K562 (cell line): ENCODE measurements around the gene C1orf21. TPM values are rescaled to one million over a fixed set of nuclear protein-coding genes. Genes with fewer than 3 reads are reported as not detected.

Source experiments
- BMI1 ChIP-seq: fragments of 150-350 bp; IDR thresholded peaks from 2 replicates; pipeline ENCODE4 v1.6.1; 2014; ENCODE audit warnings: low read length
- GATA2 ChIP-seq: sonication (generic); formaldehyde crosslinking; IDR thresholded peaks from 2 replicates; pipeline ENCODE4 v1.4.0; 2020; ENCODE audit warnings: mild to moderate bottlenecking, missing genetic modification reagents
- MAFG ChIP-seq: fragments of 450-650 bp; conservative IDR thresholded peaks from 2 replicates; pipeline ENCODE4 v1.6.1; 2016; ENCODE audit warnings: missing genetic modification characterization, missing compliant biosample characterization
- MCM7 ChIP-seq, 2 experiments: fragments of 450-650 bp; IDR thresholded peaks; 2 replicates each; pipeline ENCODE4 v1.6.1; 2016 to 2018
- MEF2D ChIP-seq: conservative IDR thresholded peaks from 2 replicates; pipeline ENCODE4 v1.6.1; 2016; ENCODE audit warnings: low read depth, missing genetic modification characterization, missing compliant biosample characterization
- MTA2 ChIP-seq: fragments of 450-650 bp; IDR thresholded peaks from 2 replicates; pipeline ENCODE4 v1.6.1; 2016; ENCODE audit warnings: low read depth
- NUFIP1 ChIP-seq: fragments of 450-650 bp; IDR thresholded peaks from 2 replicates; pipeline ENCODE4 v1.6.1; 2018; ENCODE audit not compliant: partially characterized antibody
- RAD21 ChIP-seq, 2 experiments: fragments of 250-450 bp in 1 of 2; fragments of 450-650 bp in 1 of 2; sonication (Bioruptor Pico) in 1 of 2; formaldehyde crosslinking in 1 of 2; IDR thresholded peaks in 1 of 2; conservative IDR thresholded peaks in 1 of 2; 2 replicates each; pipeline versions ENCODE4 v1.4.0 to v1.8.0; 2020 to 2022; ENCODE audit warnings: mild to moderate bottlenecking in 2 of 2, moderate library complexity in 1 of 2
- SAP30 ChIP-seq: fragments of 200-600 bp; sonication (generic); IDR thresholded peaks from 2 replicates; pipeline ENCODE4 v1.6.1; 2012; ENCODE audit warnings: borderline replicate concordance, low read depth, mild to moderate bottlenecking, moderate library complexity, low read length, control low read depth, inconsistent platforms; ENCODE audit not compliant: insufficient read depth, poor library complexity, severe bottlenecking
- ZNF75A ChIP-seq: fragments of 450-650 bp; formaldehyde crosslinking; IDR thresholded peaks from 2 replicates; pipeline ENCODE4 v1.4.0; 2020; ENCODE audit warnings: mild to moderate bottlenecking
- polyA plus RNA-seq, 8 experiments: library from polyadenylated mRNA; depleted of rRNA in 4 of 8; stranded (reverse) in 5 of 8; unstranded in 3 of 8; fragments of >200 nt; fragmentation: Nextera tagmentation in 2 of 8; fragmentation: Illumina TruSeq in 1 of 8; extraction: Ambion mirVana in 2 of 8; extraction: Trizol in 1 of 8; gene quantifications; 2 replicates each; pipeline versions ENCODE4 v1.2.1 to v1.2.3, GENCODE V29; 2011 to 2014; ENCODE audit warnings: inconsistent platforms in 1 of 8, missing spikeins in 1 of 8
- total RNA-seq, 7 experiments: library from RNA; depleted of rRNA in 6 of 7; stranded (reverse); fragments of >200 nt in 6 of 7; fragmentation: Illumina TruSeq in 2 of 7; extraction: Trizol in 2 of 7; gene quantifications; 2 replicates each; pipeline versions ENCODE4 v1.2.1 to v1.2.3, GENCODE V29; 2011 to 2021; ENCODE audit warnings: low replicate concordance in 1 of 7
- TF ChIP-seq, protein P1 (sequence below): fragments of 200-800 bp; sonication (Bioruptor generic); IDR thresholded peaks from 2 replicates; pipeline ENCODE4 v1.6.1; 2016; ENCODE audit warnings: missing genetic modification characterization, missing compliant biosample characterization
- TF ChIP-seq, protein P2 (sequence below): fragments of 250-450 bp; sonication (Bioruptor Pico); IDR thresholded peaks from 2 replicates; pipeline ENCODE4 v1.4.0; 2020; ENCODE audit warnings: borderline replicate concordance
- TF ChIP-seq, protein P3 (sequence below): fragments of 450-650 bp; formaldehyde crosslinking; IDR thresholded peaks from 2 replicates; pipeline ENCODE4 v1.4.0; 2020; ENCODE audit warnings: mild to moderate bottlenecking, moderate library complexity
- TF ChIP-seq, protein P4 (sequence below): sonication (generic); formaldehyde crosslinking; IDR thresholded peaks from 2 replicates; pipeline ENCODE4 v1.8.0; 2022; ENCODE audit warnings: mild to moderate bottlenecking, missing genetic modification reagents

Gene C1orf21
- total and polyA plus RNA-seq, 9 of the 15 experiments (the other 6 are each of a cell fraction or from before 2014, with no cell fraction given) = under 0.01 to 0.31 (median 0.07) TPM

DNA sequence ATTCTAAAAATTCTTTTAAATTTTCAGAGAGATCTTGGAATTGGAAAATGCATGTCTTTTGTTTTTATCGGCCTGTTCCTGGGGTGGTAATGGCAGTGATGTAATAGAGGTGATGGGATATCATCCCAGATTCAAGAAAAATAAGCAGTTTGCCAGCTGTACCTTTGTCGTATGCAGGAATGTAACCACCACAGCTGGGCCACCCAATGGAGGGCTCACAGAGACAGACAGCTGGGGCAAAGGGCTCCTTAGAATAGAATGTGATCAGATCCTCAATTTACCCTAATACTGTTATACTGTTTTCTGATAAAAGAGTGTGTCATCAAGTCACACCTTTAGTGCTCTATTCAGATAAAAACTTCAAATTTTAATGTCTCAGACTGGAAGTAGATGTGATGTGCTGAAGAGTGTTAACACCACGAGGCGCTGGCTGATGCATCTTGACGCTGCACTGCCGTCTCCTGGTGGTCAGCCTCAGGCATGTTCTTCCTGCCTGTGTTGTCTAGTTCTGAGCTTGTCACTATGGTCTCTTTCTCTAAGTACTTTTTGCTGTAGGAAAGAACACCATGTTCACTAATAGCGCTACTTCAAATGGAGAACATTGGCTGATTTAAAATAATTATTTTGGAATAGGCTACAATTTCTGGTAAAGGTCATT lies 78.8 kb downstream of the C1orf21 start (continued):
- TF ChIP-seq, protein P1, sequence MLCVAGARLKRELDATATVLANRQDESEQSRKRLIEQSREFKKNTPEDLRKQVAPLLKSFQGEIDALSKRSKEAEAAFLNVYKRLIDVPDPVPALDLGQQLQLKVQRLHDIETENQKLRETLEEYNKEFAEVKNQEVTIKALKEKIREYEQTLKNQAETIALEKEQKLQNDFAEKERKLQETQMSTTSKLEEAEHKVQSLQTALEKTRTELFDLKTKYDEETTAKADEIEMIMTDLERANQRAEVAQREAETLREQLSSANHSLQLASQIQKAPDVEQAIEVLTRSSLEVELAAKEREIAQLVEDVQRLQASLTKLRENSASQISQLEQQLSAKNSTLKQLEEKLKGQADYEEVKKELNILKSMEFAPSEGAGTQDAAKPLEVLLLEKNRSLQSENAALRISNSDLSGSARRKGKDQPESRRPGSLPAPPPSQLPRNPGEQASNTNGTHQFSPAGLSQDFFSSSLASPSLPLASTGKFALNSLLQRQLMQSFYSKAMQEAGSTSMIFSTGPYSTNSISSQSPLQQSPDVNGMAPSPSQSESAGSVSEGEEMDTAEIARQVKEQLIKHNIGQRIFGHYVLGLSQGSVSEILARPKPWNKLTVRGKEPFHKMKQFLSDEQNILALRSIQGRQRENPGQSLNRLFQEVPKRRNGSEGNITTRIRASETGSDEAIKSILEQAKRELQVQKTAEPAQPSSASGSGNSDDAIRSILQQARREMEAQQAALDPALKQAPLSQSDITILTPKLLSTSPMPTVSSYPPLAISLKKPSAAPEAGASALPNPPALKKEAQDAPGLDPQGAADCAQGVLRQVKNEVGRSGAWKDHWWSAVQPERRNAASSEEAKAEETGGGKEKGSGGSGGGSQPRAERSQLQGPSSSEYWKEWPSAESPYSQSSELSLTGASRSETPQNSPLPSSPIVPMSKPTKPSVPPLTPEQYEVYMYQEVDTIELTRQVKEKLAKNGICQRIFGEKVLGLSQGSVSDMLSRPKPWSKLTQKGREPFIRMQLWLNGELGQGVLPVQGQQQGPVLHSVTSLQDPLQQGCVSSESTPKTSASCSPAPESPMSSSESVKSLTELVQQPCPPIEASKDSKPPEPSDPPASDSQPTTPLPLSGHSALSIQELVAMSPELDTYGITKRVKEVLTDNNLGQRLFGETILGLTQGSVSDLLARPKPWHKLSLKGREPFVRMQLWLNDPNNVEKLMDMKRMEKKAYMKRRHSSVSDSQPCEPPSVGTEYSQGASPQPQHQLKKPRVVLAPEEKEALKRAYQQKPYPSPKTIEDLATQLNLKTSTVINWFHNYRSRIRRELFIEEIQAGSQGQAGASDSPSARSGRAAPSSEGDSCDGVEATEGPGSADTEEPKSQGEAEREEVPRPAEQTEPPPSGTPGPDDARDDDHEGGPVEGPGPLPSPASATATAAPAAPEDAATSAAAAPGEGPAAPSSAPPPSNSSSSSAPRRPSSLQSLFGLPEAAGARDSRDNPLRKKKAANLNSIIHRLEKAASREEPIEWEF = no peak
- TF ChIP-seq, protein P2, sequence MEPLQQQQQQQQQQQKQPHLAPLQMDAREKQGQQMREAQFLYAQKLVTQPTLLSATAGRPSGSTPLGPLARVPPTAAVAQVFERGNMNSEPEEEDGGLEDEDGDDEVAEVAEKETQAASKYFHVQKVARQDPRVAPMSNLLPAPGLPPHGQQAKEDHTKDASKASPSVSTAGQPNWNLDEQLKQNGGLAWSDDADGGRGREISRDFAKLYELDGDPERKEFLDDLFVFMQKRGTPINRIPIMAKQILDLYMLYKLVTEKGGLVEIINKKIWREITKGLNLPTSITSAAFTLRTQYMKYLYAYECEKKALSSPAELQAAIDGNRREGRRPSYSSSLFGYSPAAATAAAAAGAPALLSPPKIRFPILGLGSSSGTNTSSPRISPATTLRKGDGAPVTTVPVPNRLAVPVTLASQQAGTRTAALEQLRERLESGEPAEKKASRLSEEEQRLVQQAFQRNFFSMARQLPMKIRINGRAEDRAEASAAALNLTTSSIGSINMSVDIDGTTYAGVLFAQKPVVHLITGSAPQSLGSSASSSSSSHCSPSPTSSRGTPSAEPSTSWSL = no peak
- no peak for TF ChIP-seq ZNF75A (CRISPR knock-in tag)
- no peak for TF ChIP-seq MEF2D (tag)
- TF ChIP-seq NUFIP1 = no peak
- no peak for TF ChIP-seq GATA2 (CRISPR knock-in tag)
- peak; percentile 63 to 73 for TF ChIP-seq RAD21 (CRISPR knock-in tag; conservative IDR thresholded peaks at IDR 0.05 in 1 of 2, IDR thresholded peaks at IDR 0.05 in 1 of 2)
- TF ChIP-seq MCM7 (IDR thresholded peaks at IDR 0.05) = no peak
- TF ChIP-seq, protein P3, sequence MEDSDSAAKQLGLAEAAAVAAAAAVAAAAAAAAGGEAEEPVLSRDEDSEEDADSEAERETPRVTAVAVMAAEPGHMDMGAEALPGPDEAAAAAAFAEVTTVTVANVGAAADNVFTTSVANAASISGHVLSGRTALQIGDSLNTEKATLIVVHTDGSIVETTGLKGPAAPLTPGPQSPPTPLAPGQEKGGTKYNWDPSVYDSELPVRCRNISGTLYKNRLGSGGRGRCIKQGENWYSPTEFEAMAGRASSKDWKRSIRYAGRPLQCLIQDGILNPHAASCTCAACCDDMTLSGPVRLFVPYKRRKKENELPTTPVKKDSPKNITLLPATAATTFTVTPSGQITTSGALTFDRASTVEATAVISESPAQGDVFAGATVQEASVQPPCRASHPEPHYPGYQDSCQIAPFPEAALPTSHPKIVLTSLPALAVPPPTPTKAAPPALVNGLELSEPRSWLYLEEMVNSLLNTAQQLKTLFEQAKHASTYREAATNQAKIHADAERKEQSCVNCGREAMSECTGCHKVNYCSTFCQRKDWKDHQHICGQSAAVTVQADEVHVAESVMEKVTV (CRISPR knock-in tag) = 0 out of 2 replicates have a peak, but pooled peaks have one; percentile 22
- TF ChIP-seq SAP30 = no peak
- TF ChIP-seq BMI1 = no peak
- TF ChIP-seq, protein P4, sequence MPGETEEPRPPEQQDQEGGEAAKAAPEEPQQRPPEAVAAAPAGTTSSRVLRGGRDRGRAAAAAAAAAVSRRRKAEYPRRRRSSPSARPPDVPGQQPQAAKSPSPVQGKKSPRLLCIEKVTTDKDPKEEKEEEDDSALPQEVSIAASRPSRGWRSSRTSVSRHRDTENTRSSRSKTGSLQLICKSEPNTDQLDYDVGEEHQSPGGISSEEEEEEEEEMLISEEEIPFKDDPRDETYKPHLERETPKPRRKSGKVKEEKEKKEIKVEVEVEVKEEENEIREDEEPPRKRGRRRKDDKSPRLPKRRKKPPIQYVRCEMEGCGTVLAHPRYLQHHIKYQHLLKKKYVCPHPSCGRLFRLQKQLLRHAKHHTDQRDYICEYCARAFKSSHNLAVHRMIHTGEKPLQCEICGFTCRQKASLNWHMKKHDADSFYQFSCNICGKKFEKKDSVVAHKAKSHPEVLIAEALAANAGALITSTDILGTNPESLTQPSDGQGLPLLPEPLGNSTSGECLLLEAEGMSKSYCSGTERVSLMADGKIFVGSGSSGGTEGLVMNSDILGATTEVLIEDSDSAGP (CRISPR knock-in tag) = no peak
- no peak for TF ChIP-seq MAFG (tag)
- TF ChIP-seq MTA2 = no peak
